ENCODE data around the gene POU6F2.

The POU6F2 gene

DNA sequence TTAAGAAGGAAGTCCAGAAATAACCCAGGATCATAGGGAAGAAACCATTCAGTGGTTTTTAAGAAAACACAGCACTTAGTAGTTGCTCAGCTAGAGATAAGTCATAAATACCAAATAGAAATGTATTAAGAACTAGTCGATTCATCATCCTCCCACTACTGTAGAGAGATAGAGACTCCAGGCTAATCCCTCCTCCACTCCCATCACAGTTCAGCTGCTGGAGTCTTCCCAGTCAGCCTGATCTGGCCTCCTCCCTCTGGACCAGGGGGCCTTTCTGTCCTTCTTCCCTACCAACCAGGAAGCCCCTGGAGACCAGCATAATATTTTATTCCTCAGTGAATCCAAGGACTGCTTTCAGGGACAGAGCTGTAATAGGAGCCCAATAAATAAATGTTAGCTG lies 294.4 kb downstream of the POU6F2 start:
- Mint-ChIP-seq H3K4me3 (no peak overlapping the region), H3K9me3 (no peaks in the 10 kb centered on the region), H3K4me1 (no peaks in the 10 kb centered on the region), H3K27ac (no peak overlapping the region), H3K36me3 (ENCODE audit: low read depth) (no peaks in the 10 kb centered on the region), H3K27me3 (peaks cover 6% of the 10 kb centered on the region)
- ATAC-seq, result no peak
- DNase-seq, result no peak

GRCh38 chr7:39272691-39273090 lies 295.0 kb downstream of the POU6F2 start:
- ATAC-seq (no peak), DNase-seq (no peak)
- Mint-ChIP-seq H3K27ac (no peak overlapping the region), H3K27me3 (peaks cover 6% of the 10 kb centered on the region), H3K4me1 (no peaks in the 10 kb centered on the region), H3K36me3 (ENCODE audit: low read depth) (no peaks in the 10 kb centered on the region), H3K4me3 (no peak overlapping the region), H3K9me3 (no peaks in the 10 kb centered on the region)

- DNase-seq (no peak), ATAC-seq (no peak)
- Mint-ChIP-seq H3K36me3 (ENCODE audit: low read depth) (no peaks in the 10 kb centered on the region), H3K27ac (no peak overlapping the region), H3K4me3 (no peak overlapping the region), H3K9me3 (no peaks in the 10 kb centered on the region), H3K4me1 (no peaks in the 10 kb centered on the region), H3K27me3 (peaks cover 6% of the 10 kb centered on the region)
These were observed 302.6 kb downstream of the POU6F2 start for GRCh38 chr7:39280337-39280736.

DNA sequence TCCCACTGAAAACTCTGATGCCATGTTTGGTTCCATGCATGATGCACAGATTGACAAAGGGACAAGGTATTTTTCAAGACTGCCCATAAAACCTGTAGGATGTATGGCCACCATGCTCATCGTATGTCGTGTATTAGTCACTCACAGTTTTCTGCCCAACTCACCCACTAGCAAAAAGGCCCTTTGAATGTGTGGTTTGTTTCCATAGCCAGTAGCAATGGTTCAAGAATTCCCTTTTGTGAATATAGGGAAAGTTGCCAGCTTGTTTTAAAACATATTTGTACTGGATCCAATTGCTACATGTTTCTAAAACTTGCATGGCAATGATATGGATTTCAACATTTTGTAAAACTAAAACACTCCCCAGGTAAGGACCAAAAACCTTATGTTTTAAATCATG lies 307.5 kb downstream of the POU6F2 start:
- no peaks in the 10 kb centered on the region for H3K4me1 Mint-ChIP-seq
- DNase-seq (no peak), ATAC-seq (no peak)

GRCh38 chr7:39288303-39288702 lies 310.6 kb downstream of the POU6F2 start:
- no peaks in the 10 kb centered on the region for H3K36me3 Mint-ChIP-seq (ENCODE audit: low read depth)
- no peak overlapping the region for H3K4me3 Mint-ChIP-seq
- DNase-seq (no peak), ATAC-seq (no peak)
- no peak overlapping the region for H3K27ac Mint-ChIP-seq
- H3K9me3 Mint-ChIP-seq, result no peaks in the 10 kb centered on the region
- no peaks in the 10 kb centered on the region for H3K4me1 Mint-ChIP-seq
- peaks cover 5% of the 10 kb centered on the region for H3K27me3 Mint-ChIP-seq

More for the DNA sequence above, 307.5 kb downstream of the POU6F2 start:
- H3K27me3 Mint-ChIP-seq, result peaks cover 7% of the 10 kb centered on the region
- H3K36me3 Mint-ChIP-seq (ENCODE audit: low read depth), result no peaks in the 10 kb centered on the region
- H3K27ac Mint-ChIP-seq, result no peak overlapping the region
- H3K9me3 Mint-ChIP-seq, result no peaks in the 10 kb centered on the region
- no peak overlapping the region for H3K4me3 Mint-ChIP-seq

GRCh38 chr7:39291628-39292410 lies 314.1 kb downstream of the POU6F2 start:
- Mint-ChIP-seq H3K27me3 (peaks cover 2% of the 10 kb centered on the region), H3K4me3 (no peak overlapping the region), H3K4me1 (no peaks in the 10 kb centered on the region), H3K27ac (no peak overlapping the region), H3K36me3 (ENCODE audit: low read depth) (no peaks in the 10 kb centered on the region), H3K9me3 (no peaks in the 10 kb centered on the region)
- DNase-seq (no peak), ATAC-seq (no peak)

DNA sequence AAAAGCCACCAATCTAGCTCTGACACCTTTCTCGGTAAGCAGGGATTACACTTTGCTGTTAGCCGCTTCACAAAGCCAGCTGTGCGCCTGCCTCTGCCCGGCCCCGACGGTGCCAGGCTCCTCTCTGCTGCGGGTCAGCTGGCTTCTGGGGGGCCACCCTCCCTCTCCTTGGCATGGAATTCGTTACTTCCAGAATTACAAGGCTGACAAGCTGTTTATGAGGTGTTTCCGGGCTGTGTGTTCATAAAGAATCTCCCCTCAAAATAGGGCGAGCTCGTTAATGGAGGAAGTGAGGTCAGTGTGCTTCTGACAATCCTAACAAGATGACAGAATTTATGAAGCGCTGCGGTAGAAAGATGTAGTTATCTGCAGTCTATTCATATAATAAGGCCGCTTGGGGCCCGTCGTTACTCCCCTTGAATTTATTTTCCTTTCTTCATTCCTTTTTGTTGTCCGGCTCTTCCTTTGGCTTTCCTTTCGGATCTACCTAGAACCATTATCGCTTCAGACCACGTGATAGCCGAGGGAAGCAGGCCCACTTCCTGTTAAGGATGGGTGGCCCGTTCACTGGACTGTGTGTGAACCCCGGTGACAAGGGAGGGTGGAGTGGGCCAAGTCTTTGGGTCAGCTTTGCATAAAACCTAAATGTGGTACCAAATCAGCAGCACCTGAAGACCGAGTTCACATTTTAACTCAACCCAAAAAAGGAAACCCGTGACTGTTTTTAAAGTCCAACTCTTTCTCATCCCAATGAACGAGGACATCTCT lies 315.5 kb downstream of the POU6F2 start:
- peaks cover 2% of the 10 kb centered on the region for H3K27me3 Mint-ChIP-seq
- no peak overlapping the region for H3K27ac Mint-ChIP-seq
- no peak for DNase-seq
- no peak for ATAC-seq
- H3K4me1 Mint-ChIP-seq, result no peaks in the 10 kb centered on the region
- no peak overlapping the region for H3K4me3 Mint-ChIP-seq
- H3K9me3 Mint-ChIP-seq, result no peaks in the 10 kb centered on the region
- H3K36me3 Mint-ChIP-seq (ENCODE audit: low read depth), result no peaks in the 10 kb centered on the region

DNA sequence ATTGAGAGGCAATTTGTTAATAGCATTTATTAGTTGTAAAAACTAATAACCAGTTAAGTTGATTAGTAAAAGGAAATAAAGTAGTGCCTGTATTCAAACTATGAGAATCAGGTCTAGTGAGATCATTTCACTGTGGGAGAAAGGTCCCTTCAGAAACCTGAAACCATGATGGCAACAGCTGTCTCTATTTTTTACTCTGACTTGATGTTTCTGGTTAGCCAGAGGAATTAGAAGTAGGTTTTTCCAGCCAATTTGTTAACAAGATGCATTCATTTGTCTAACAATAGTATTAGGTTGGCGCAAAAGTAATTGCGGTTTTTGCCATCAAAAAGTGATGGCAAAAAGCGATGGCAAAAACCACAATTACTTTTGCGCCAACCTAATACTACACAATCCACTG lies 316.3 kb downstream of the POU6F2 start:
- no peaks in the 10 kb centered on the region for H3K36me3 Mint-ChIP-seq (ENCODE audit: low read depth)
- peaks cover under 1% of the 10 kb centered on the region for H3K27me3 Mint-ChIP-seq
- DNase-seq, result no peak
- no peak overlapping the region for H3K27ac Mint-ChIP-seq
- H3K4me1 Mint-ChIP-seq, result no peaks in the 10 kb centered on the region
- no peak overlapping the region for H3K4me3 Mint-ChIP-seq
- H3K9me3 Mint-ChIP-seq, result no peaks in the 10 kb centered on the region
- no peak for ATAC-seq

- no peak for DNase-seq
- ATAC-seq, result no peak
- no peaks in the 10 kb centered on the region for H3K9me3 Mint-ChIP-seq
- H3K4me1 Mint-ChIP-seq, result no peaks in the 10 kb centered on the region
- H3K4me3 Mint-ChIP-seq, result no peak overlapping the region
- H3K27ac Mint-ChIP-seq, result no peak overlapping the region
- H3K27me3 Mint-ChIP-seq, result peaks cover 3% of the 10 kb centered on the region
- H3K36me3 Mint-ChIP-seq (ENCODE audit: low read depth), result no peaks in the 10 kb centered on the region
These were observed 318.1 kb downstream of the POU6F2 start for GRCh38 chr7:39295796-39296195.

- ATAC-seq, result no peak
- peaks cover 7% of the 10 kb centered on the region for H3K27me3 Mint-ChIP-seq
- H3K36me3 Mint-ChIP-seq (ENCODE audit: low read depth), result no peaks in the 10 kb centered on the region
- H3K4me1 Mint-ChIP-seq, result no peaks in the 10 kb centered on the region
- H3K9me3 Mint-ChIP-seq, result no peaks in the 10 kb centered on the region
- H3K4me3 Mint-ChIP-seq, result no peak overlapping the region
- no peak overlapping the region for H3K27ac Mint-ChIP-seq
- DNase-seq, result no peak
These were observed 322.0 kb downstream of the POU6F2 start for GRCh38 chr7:39299695-39300094.

DNA sequence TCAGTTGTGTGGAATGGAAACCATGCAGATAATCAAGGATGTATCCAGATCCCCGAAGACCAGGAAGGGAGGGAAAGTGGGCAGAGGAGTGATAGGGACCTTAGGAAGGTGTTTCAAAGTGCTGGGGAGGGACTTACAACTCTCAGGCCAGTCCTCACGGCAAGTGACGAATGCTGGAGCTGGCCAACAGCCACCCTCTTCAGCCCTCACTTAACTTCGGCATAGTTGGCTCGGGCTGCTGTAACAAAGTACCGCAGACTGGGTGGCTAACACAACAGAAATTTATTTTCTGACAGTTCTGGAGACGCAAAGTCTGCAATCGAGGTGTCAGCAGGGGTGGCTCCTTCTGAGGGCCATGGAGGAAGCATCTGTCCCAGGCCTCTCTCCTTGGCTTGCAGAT lies 322.6 kb downstream of the POU6F2 start:
- H3K27ac Mint-ChIP-seq, result no peak overlapping the region
- H3K9me3 Mint-ChIP-seq, result no peaks in the 10 kb centered on the region
- ATAC-seq (no peak), DNase-seq (no peak)
- peaks cover 7% of the 10 kb centered on the region for H3K27me3 Mint-ChIP-seq
- no peaks in the 10 kb centered on the region for H3K4me1 Mint-ChIP-seq
- no peak overlapping the region for H3K4me3 Mint-ChIP-seq
- H3K36me3 Mint-ChIP-seq (ENCODE audit: low read depth), result no peaks in the 10 kb centered on the region

- Mint-ChIP-seq H3K4me3 (no peak overlapping the region), H3K27me3 (peaks cover 7% of the 10 kb centered on the region), H3K4me1 (no peaks in the 10 kb centered on the region), H3K36me3 (ENCODE audit: low read depth) (no peaks in the 10 kb centered on the region), H3K27ac (no peak overlapping the region), H3K9me3 (no peaks in the 10 kb centered on the region)
- ATAC-seq, result no peak
- DNase-seq, result no peak
These were observed 323.8 kb downstream of the POU6F2 start for GRCh38 chr7:39301543-39301942.

GRCh38 chr7:39304178-39304577 lies 326.5 kb downstream of the POU6F2 start:
- DNase-seq, result no peak
- no peak overlapping the region for H3K27ac Mint-ChIP-seq
- ATAC-seq, result no peak

GRCh38 chr7:39304668-39305405 lies 327.1 kb downstream of the POU6F2 start:
- H3K36me3 Mint-ChIP-seq (ENCODE audit: low read depth), result no peaks in the 10 kb centered on the region
- peaks cover 7% of the 10 kb centered on the region for H3K27me3 Mint-ChIP-seq

More at GRCh38 chr7:39304178-39304577, 326.5 kb downstream of the POU6F2 start:
- no peak overlapping the region for H3K4me3 Mint-ChIP-seq
- H3K36me3 Mint-ChIP-seq (ENCODE audit: low read depth), result no peaks in the 10 kb centered on the region
- H3K27me3 Mint-ChIP-seq, result peaks cover 7% of the 10 kb centered on the region
- H3K4me1 Mint-ChIP-seq, result no peaks in the 10 kb centered on the region
- no peaks in the 10 kb centered on the region for H3K9me3 Mint-ChIP-seq

More at GRCh38 chr7:39304668-39305405, 327.1 kb downstream of the POU6F2 start:
- Mint-ChIP-seq H3K4me1 (no peaks in the 10 kb centered on the region), H3K4me3 (no peak overlapping the region), H3K27ac (no peak overlapping the region), H3K9me3 (no peaks in the 10 kb centered on the region)
- ATAC-seq, result no peak
- DNase-seq, result no peak
